Measurements from ENCODE around the gene TREM1.

TREM1 gene

GRCh38 chr6:41288754-41289129, 2.3 kb upstream of the TREM1 start:
- Mint-ChIP-seq H3K9me3 (no peaks in the 10 kb centered on the region), H3K27ac (no peak overlapping the region), H3K4me1 (no peaks in the 10 kb centered on the region), H3K27me3 (ENCODE audit: low read depth) (peaks cover 11% of the 10 kb centered on the region), H3K4me3 (no peak overlapping the region), H3K36me3 (ENCODE audit: low read depth) (no peaks in the 10 kb centered on the region)
- TF ChIP-seq CTCF (IDR thresholded peaks at IDR 0.05; ENCODE audit: unreplicated experiment in 3 of 3), result no peak

DNA sequence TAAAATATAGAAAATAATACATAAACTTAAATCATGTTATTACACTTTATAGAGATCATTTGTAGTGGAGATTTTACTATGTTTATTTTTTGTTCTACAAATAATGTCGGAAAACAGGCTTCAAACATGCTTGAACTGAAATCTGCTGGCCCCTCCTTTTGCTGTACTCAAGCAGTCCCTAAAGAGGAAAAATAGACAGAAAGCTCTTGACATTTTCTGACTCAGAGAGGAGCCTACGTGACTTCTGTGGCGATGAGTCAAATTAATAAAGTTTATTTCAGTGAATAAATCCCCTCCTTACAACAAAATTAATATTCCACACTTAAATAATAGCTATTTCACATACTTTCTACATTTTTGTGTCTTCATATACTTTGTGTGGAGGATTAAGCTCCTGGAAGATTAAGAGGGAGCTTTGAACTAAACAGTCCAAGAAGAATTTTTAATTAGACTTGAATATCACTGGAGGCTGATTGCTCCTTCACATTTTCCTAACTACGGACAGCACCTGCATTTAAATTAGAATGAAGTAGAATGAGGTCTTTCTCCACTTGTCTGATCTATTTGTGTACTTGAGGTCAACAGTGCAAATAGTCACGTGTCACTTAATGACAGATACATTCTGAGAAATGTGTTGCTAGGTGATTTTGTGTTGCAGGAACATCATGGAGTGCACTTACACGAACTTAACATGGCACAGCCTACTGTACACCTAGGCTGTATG, 1.7 kb upstream of the TREM1 start:
- Mint-ChIP-seq H3K9me3 (no peaks in the 10 kb centered on the region), H3K27ac (no peak overlapping the region), H3K36me3 (ENCODE audit: low read depth) (no peaks in the 10 kb centered on the region), H3K4me3 (no peak overlapping the region), H3K27me3 (ENCODE audit: low read depth) (peaks cover 11% of the 10 kb centered on the region), H3K4me1 (no peaks in the 10 kb centered on the region)
- TF ChIP-seq CTCF (IDR thresholded peaks at IDR 0.05; ENCODE audit: unreplicated experiment in 3 of 3), result no peak

GRCh38 chr6:41284726-41285125, 1.8 kb downstream of the TREM1 start:
- no peak for TF ChIP-seq CTCF (IDR thresholded peaks at IDR 0.05; ENCODE audit: unreplicated experiment in 3 of 3)
- H3K9me3 Mint-ChIP-seq, result peaks cover 3% of the 10 kb centered on the region
- H3K27ac Mint-ChIP-seq, result no peak overlapping the region
- H3K27me3 Mint-ChIP-seq (ENCODE audit: low read depth), result peaks cover 21% of the 10 kb centered on the region
- no peak overlapping the region for H3K4me3 Mint-ChIP-seq
- peaks cover 5% of the 10 kb centered on the region for H3K4me1 Mint-ChIP-seq
- no peaks in the 10 kb centered on the region for H3K36me3 Mint-ChIP-seq (ENCODE audit: low read depth)

GRCh38 chr6:41283600-41283999, 2.9 kb downstream of the TREM1 start:
- Mint-ChIP-seq H3K4me3 (no peak overlapping the region), H3K27me3 (ENCODE audit: low read depth) (peaks cover 26% of the 10 kb centered on the region), H3K4me1 (peaks cover 14% of the 10 kb centered on the region), H3K9me3 (peaks cover 3% of the 10 kb centered on the region), H3K36me3 (ENCODE audit: low read depth) (no peaks in the 10 kb centered on the region), H3K27ac (no peak overlapping the region)
- no peak for TF ChIP-seq CTCF (IDR thresholded peaks at IDR 0.05; ENCODE audit: unreplicated experiment in 3 of 3)

GRCh38 chr6:41280381-41281057, 6.0 kb downstream of the TREM1 start:
- Mint-ChIP-seq H3K9me3 (peaks cover 3% of the 10 kb centered on the region), H3K4me3 (no peak overlapping the region), H3K27ac (no peak overlapping the region), H3K27me3 (ENCODE audit: low read depth) (peaks cover 43% of the 10 kb centered on the region), H3K36me3 (ENCODE audit: low read depth) (no peaks in the 10 kb centered on the region), H3K4me1 (peaks cover 15% of the 10 kb centered on the region)
- TF ChIP-seq CTCF (IDR thresholded peaks at IDR 0.05; ENCODE audit: unreplicated experiment in 3 of 3), result no peak
